ENCODE data around the gene GYS1.

DNA sequence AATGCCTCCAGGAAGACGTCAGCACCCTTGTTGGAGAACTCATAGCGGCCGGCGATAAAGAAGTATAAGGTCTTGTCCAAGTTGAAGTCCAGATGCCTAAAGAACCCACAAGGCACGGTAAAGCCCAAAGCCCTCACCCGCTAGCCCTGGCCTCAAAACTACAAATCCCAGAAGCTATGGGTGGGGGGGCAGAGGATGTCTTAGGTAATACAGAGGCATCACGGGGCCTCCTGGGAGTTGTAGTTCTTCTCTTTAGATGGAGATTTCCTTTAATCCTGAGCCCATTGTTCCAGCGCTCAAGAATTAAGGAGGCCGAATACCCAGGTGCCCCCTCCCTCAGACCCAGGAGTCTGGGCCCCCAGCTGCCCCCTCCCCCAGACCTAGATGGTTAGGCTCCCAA, 10.8 kb downstream of the GYS1 start:
- TF ChIP-seq, protein P1, sequence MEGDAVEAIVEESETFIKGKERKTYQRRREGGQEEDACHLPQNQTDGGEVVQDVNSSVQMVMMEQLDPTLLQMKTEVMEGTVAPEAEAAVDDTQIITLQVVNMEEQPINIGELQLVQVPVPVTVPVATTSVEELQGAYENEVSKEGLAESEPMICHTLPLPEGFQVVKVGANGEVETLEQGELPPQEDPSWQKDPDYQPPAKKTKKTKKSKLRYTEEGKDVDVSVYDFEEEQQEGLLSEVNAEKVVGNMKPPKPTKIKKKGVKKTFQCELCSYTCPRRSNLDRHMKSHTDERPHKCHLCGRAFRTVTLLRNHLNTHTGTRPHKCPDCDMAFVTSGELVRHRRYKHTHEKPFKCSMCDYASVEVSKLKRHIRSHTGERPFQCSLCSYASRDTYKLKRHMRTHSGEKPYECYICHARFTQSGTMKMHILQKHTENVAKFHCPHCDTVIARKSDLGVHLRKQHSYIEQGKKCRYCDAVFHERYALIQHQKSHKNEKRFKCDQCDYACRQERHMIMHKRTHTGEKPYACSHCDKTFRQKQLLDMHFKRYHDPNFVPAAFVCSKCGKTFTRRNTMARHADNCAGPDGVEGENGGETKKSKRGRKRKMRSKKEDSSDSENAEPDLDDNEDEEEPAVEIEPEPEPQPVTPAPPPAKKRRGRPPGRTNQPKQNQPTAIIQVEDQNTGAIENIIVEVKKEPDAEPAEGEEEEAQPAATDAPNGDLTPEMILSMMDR (IDR thresholded peaks at IDR 0.05; ENCODE audit: poor library complexity, severe bottlenecking), result no peak
- TF ChIP-seq EP300 (conservative IDR thresholded peaks at IDR 0.05; ENCODE audit: poor library complexity, severe bottlenecking), result no peak
- TF ChIP-seq, protein P2, sequence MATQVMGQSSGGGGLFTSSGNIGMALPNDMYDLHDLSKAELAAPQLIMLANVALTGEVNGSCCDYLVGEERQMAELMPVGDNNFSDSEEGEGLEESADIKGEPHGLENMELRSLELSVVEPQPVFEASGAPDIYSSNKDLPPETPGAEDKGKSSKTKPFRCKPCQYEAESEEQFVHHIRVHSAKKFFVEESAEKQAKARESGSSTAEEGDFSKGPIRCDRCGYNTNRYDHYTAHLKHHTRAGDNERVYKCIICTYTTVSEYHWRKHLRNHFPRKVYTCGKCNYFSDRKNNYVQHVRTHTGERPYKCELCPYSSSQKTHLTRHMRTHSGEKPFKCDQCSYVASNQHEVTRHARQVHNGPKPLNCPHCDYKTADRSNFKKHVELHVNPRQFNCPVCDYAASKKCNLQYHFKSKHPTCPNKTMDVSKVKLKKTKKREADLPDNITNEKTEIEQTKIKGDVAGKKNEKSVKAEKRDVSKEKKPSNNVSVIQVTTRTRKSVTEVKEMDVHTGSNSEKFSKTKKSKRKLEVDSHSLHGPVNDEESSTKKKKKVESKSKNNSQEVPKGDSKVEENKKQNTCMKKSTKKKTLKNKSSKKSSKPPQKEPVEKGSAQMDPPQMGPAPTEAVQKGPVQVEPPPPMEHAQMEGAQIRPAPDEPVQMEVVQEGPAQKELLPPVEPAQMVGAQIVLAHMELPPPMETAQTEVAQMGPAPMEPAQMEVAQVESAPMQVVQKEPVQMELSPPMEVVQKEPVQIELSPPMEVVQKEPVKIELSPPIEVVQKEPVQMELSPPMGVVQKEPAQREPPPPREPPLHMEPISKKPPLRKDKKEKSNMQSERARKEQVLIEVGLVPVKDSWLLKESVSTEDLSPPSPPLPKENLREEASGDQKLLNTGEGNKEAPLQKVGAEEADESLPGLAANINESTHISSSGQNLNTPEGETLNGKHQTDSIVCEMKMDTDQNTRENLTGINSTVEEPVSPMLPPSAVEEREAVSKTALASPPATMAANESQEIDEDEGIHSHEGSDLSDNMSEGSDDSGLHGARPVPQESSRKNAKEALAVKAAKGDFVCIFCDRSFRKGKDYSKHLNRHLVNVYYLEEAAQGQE (IDR thresholded peaks at IDR 0.05; ENCODE audit: borderline replicate concordance), result no peak
